Astrocyte of the hippocampus (primary cell): Measurements from ENCODE around the gene PTPRN2.
"Not testable (repeated sequence)": the region's sequence is repeated elsewhere in the genome, so short reads cannot be mapped to it uniquely, and the experiment has no call there.

Source experiments
- DNase-seq: peaks from one replicate; pipeline ENCODE4 v3.0.0; 2011; ENCODE audit warnings: low read depth, low spot score

Gene PTPRN2

DNA sequence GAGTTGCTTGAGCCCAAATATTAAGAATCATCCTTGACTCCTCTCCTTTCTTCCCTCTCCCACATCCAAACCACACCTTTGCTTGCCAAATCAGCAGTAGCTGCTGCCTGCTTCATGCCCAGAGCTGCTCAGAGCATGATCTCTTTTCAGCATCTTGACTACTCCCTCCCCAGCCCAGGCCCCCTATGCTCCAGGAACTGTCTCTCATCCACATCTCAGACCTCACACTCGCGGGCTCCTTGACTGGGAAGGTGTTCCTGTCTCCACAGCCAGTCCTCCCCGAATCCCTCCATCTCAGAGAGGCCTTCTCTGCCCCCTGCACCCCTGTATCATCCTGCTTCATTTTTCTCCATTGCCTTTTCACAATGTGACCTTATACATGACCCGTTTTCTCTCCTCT is 1093.8 kb downstream of the PTPRN2 start:
- no peak for DNase-seq

DNA sequence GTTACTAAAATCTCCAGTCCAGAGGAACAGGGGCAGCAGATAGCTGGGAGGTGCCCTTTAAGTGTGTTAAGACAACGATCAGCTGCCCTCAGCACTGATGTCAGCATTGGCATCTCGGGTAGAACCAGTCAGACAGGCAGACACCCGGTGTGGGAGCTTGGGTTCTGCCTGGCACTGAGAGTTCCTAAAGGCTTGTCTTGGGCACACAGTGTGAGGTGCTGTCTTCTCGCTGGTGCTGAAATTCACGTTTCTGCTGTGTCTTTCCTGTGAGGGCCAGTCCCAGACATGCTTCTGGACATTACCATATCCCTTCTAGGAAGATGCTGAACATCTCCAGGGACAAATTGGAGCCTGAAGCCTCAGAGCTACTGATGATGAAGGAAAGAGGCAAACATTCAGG is 1094.6 kb downstream of the PTPRN2 start:
- DNase-seq: peak; percentile 18

DNA sequence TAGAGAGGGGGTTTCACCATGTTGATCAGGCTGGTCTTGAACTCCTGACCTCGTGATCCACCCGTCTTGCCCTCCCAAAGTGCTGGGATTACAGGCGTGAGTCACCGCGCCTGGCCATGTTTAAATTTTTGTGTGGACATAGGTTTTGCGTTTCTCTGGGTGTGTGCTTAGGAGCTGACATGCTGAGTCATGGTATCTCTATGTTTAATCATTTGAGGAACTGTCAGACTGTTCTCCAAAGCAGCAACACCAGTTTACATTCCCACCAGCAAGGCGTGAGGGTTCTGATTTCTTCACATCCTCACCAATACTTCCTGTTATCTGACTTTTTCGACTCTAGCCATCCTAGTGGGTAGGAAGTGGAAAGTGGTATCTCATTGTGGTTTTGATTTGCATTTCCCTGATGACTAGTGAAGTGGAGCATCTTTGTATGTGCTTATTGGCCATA is 1097.1 kb downstream of the PTPRN2 start:
- DNase-seq: peak; percentile 50

DNA sequence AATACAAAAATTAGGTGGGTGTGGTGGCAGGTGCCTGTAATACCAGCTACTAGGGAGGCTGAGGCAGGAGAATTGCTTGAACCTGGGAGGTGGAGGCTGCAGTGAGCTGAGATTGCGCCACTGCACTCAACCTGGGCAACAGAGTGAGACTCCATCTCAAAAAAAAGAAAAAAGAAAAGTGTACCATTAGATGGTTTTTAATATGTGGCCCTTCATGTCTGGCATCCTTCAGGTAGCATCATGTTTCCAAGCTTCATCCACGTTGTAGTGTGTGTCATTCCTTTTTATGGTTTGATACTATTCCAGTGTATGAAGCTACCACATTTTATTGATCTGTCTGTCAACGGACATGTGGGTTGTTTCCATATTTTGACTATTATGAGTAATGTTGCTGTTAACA is 1097.8 kb downstream of the PTPRN2 start:
- DNase-seq: not testable (repeated sequence)
